Neural cell (in vitro differentiated cells): ENCODE data around the gene ACAD9. TPM values are rescaled to one million over a fixed set of nuclear protein-coding genes. Genes with fewer than 3 reads are reported as not detected.

Experiments
- H2AFZ ChIP-seq: fragments of 200-600, 300-800 bp; sonication (generic), shearing (Covaris generic); 2 replicates; pipeline ENCODE4 v1.6.0; 2014; ENCODE audit warnings: low read depth, mild to moderate bottlenecking, antibody characterized with exemption, low read length, moderate library complexity
- H3F3A ChIP-seq: fragments of 200-600 bp; shearing (Covaris generic); 2 replicates; pipeline ENCODE4 v1.6.1; 2016; ENCODE audit warnings: mild to moderate bottlenecking, moderate library complexity, mixed read lengths, antibody characterized with exemption, low read length; ENCODE audit not compliant: insufficient read depth, poor library complexity, severe bottlenecking
- H3K27ac ChIP-seq: fragments of 200-600, 300-800 bp; sonication (generic), shearing (Covaris generic); 2 replicates; pipeline ENCODE4 v1.5.1; 2014; ENCODE audit warnings: mild to moderate bottlenecking, low read length, moderate library complexity
- H3K27me3 ChIP-seq: fragments of 300-800, 200-600 bp; sonication (generic), shearing (Covaris generic); 2 replicates; pipeline ENCODE4 v1.6.0; 2014; ENCODE audit warnings: mild to moderate bottlenecking, low read depth, low read length, moderate library complexity; ENCODE audit not compliant: insufficient read depth
- H3K36me3 ChIP-seq: fragments of 300-800, 200-600 bp; sonication (generic), shearing (Covaris generic); 2 replicates; pipeline ENCODE4 v1.5.1; 2014; ENCODE audit warnings: mild to moderate bottlenecking, antibody characterized with exemption, low read length, moderate library complexity; ENCODE audit not compliant: insufficient read depth
- H3K4me2 ChIP-seq: fragments of 300-800, 200-600 bp; sonication (generic), shearing (Covaris generic); 2 replicates; pipeline ENCODE4 v1.6.0; 2014; ENCODE audit warnings: mild to moderate bottlenecking, low read length
- H3K4me3 ChIP-seq: fragments of 300-800, 200-600 bp; sonication (generic), shearing (Covaris generic); 2 replicates; pipeline ENCODE4 v1.5.1; 2014; ENCODE audit warnings: mild to moderate bottlenecking, low read length, moderate library complexity
- H3K79me2 ChIP-seq: fragments of 200-600 bp; shearing (Covaris generic); replicated peaks from 2 replicates; pipeline ENCODE4 v1.6.0; 2014; ENCODE audit warnings: mild to moderate bottlenecking, low read length, moderate library complexity; ENCODE audit not compliant: insufficient read depth
- H3K9ac ChIP-seq: fragments of 300-800, 200-600 bp; sonication (generic), shearing (Covaris generic); 2 replicates; pipeline ENCODE4 v1.6.1; 2016; ENCODE audit warnings: mild to moderate bottlenecking, low read length, mixed read lengths
- H3K9me2 ChIP-seq: fragments of 200-600 bp; shearing (Covaris generic); 2 replicates; pipeline ENCODE4 v1.6.1; 2016; ENCODE audit warnings: mild to moderate bottlenecking, low read length, mixed read lengths; ENCODE audit not compliant: insufficient read depth
- H3K9me3 ChIP-seq: fragments of 200-600, 300-800 bp; sonication (generic), shearing (Covaris generic); 2 replicates; pipeline ENCODE4 v1.6.1; 2016; ENCODE audit warnings: mild to moderate bottlenecking, mixed run types, low read length, moderate library complexity, mixed read lengths
- H4K20me1 ChIP-seq: fragments of 200-600 bp; shearing (Covaris generic); 2 replicates; pipeline ENCODE4 v1.6.1; 2016; ENCODE audit warnings: mild to moderate bottlenecking, mixed run types; ENCODE audit not compliant: insufficient read depth
- EP300 ChIP-seq: fragments of 450-650 bp; conservative IDR thresholded peaks from 2 replicates; pipeline ENCODE4 v1.6.1; 2014; ENCODE audit warnings: antibody characterized with exemption, mild to moderate bottlenecking, moderate library complexity; ENCODE audit not compliant: poor library complexity, severe bottlenecking
- EZH2 ChIP-seq: fragments of 200-600, 300-800 bp; shearing (Covaris generic), sonication (generic); IDR thresholded peaks from 2 replicates; pipeline ENCODE4 v1.6.1; 2014; ENCODE audit warnings: antibody characterized with exemption, low read length, borderline replicate concordance, mild to moderate bottlenecking; ENCODE audit not compliant: insufficient read depth, poor library complexity, severe bottlenecking
- MXI1 ChIP-seq: fragments of 450-650 bp; conservative IDR thresholded peaks from 2 replicates; pipeline ENCODE4 v1.6.1; 2014; ENCODE audit warnings: antibody characterized with exemption, mild to moderate bottlenecking; ENCODE audit not compliant: poor library complexity, severe bottlenecking
- POLR2AphosphoS5 ChIP-seq: IDR thresholded peaks from 2 replicates; pipeline ENCODE4 v1.6.1; 2012
- RAD21 ChIP-seq: fragments of 450-650 bp; conservative IDR thresholded peaks from 2 replicates; pipeline ENCODE4 v1.6.1; 2014; ENCODE audit warnings: antibody characterized with exemption, mild to moderate bottlenecking, moderate library complexity
- SMC3 ChIP-seq: fragments of 450-650 bp; conservative IDR thresholded peaks from 2 replicates; pipeline ENCODE4 v1.6.1; 2014; ENCODE audit warnings: antibody characterized with exemption, mild to moderate bottlenecking, moderate library complexity; ENCODE audit not compliant: poor library complexity
- TAF1 ChIP-seq: IDR thresholded peaks from 2 replicates; pipeline ENCODE4 v1.6.1; 2012; ENCODE audit warnings: low read depth
- polyA plus RNA-seq: library from polyadenylated mRNA; depleted of rRNA; stranded (reverse); fragments of >200 nt; gene quantifications from 2 replicates; pipeline ENCODE4 v1.2.3, GENCODE V29; 2014
- TF ChIP-seq, protein P1 (sequence below): fragments of 450-650 bp; IDR thresholded peaks from 2 replicates; pipeline ENCODE4 v1.5.1; 2014; ENCODE audit warnings: antibody characterized with exemption, mild to moderate bottlenecking, moderate library complexity; ENCODE audit not compliant: poor library complexity, severe bottlenecking
- TF ChIP-seq, protein P2 (sequence below): IDR thresholded peaks from 2 replicates; pipeline ENCODE4 v1.6.1; 2012; ENCODE audit warnings: borderline replicate concordance

Gene ACAD9
- polyA plus RNA-seq, 1 donor from 2014 or later, result 33.5 TPM

DNA sequence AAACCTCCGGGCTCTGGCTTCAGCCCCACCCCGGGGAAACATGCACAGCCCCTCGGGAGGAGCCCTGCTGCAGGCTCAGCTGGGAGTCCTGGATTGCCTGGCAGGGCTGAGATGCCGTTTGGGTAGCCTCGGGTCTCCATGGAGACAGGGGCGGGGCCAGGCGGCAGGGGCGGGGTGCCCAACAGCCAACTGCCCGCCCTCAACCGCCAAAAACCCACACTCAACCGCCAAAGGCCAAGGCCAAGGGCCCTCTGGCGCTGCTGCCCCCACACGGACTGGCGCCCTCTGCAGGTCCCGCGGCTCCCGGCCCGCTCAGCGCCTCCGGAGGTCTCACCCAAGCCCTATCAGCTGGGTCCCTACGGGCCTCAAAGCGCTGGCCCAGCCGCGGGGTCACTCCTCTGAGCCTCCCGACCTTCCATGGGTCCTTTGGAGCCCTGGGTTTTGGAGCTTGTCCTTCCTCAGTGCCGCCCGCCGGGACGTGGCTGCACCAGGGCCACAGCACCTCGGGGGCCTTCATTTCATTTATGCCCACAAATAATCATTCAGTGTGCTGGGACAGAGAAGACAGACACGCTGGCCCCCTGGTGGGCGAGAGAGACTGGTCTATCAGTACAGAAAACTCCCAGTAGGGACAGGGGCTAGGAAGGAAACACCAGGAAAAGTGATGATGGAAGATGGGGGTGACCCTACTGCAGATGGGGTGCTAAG lies 33.5 kb upstream of the ACAD9 start:
- H3K9me2 ChIP-seq, result no peaks in the 10 kb centered on the region
- H3K27me3 ChIP-seq, result no peaks in the 10 kb centered on the region
- peak overlapping the region; percentile 46 for H3K4me3 ChIP-seq
- no peak overlapping the region for H2AFZ ChIP-seq
- no peak overlapping the region for H3K27ac ChIP-seq
- H3K4me2 ChIP-seq, result no peak overlapping the region
- H3F3A ChIP-seq, result no peaks in the 10 kb centered on the region
- no peaks in the 10 kb centered on the region for H3K9me3 ChIP-seq
- H3K79me2 ChIP-seq, result no peaks in the 10 kb centered on the region
- H3K36me3 ChIP-seq, result no peaks in the 10 kb centered on the region
- no peak overlapping the region for H3K9ac ChIP-seq
- no peaks in the 10 kb centered on the region for H4K20me1 ChIP-seq
- TF ChIP-seq TAF1, result no peak
- TF ChIP-seq MXI1, result no peak
- TF ChIP-seq RAD21, result no peak
- no peak for TF ChIP-seq EZH2
- TF ChIP-seq, protein P1, sequence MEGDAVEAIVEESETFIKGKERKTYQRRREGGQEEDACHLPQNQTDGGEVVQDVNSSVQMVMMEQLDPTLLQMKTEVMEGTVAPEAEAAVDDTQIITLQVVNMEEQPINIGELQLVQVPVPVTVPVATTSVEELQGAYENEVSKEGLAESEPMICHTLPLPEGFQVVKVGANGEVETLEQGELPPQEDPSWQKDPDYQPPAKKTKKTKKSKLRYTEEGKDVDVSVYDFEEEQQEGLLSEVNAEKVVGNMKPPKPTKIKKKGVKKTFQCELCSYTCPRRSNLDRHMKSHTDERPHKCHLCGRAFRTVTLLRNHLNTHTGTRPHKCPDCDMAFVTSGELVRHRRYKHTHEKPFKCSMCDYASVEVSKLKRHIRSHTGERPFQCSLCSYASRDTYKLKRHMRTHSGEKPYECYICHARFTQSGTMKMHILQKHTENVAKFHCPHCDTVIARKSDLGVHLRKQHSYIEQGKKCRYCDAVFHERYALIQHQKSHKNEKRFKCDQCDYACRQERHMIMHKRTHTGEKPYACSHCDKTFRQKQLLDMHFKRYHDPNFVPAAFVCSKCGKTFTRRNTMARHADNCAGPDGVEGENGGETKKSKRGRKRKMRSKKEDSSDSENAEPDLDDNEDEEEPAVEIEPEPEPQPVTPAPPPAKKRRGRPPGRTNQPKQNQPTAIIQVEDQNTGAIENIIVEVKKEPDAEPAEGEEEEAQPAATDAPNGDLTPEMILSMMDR, result no peak
- no peak for TF ChIP-seq POLR2AphosphoS5
- no peak for TF ChIP-seq EP300
- TF ChIP-seq SMC3, result no peak
- TF ChIP-seq, protein P2, sequence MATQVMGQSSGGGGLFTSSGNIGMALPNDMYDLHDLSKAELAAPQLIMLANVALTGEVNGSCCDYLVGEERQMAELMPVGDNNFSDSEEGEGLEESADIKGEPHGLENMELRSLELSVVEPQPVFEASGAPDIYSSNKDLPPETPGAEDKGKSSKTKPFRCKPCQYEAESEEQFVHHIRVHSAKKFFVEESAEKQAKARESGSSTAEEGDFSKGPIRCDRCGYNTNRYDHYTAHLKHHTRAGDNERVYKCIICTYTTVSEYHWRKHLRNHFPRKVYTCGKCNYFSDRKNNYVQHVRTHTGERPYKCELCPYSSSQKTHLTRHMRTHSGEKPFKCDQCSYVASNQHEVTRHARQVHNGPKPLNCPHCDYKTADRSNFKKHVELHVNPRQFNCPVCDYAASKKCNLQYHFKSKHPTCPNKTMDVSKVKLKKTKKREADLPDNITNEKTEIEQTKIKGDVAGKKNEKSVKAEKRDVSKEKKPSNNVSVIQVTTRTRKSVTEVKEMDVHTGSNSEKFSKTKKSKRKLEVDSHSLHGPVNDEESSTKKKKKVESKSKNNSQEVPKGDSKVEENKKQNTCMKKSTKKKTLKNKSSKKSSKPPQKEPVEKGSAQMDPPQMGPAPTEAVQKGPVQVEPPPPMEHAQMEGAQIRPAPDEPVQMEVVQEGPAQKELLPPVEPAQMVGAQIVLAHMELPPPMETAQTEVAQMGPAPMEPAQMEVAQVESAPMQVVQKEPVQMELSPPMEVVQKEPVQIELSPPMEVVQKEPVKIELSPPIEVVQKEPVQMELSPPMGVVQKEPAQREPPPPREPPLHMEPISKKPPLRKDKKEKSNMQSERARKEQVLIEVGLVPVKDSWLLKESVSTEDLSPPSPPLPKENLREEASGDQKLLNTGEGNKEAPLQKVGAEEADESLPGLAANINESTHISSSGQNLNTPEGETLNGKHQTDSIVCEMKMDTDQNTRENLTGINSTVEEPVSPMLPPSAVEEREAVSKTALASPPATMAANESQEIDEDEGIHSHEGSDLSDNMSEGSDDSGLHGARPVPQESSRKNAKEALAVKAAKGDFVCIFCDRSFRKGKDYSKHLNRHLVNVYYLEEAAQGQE, result no peak

DNA sequence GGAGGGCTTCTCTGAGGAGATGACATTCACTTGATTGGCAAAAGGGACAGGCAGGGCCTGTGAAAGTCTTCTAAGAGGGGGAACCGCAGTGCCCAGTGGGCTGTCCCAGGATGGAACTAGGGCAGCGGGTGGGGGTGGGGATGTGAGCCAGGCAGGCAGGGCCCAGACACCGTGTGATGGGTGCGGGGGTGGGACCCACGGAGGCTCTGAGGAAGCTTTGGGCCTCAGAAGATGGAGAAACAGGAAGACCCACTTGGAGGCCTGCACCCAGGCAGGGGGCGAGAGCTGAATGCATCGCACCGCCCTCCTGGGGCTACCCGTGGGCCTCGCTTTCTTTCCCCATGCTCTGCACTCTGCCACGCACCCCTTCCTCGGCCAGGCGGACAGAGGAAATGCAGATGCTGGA lies 32.9 kb upstream of the ACAD9 start:
- Histone ChIP-seq H3K27me3 (no peaks in the 10 kb centered on the region), H3K4me2 (no peak overlapping the region), H2AFZ (no peak overlapping the region), H3K9me2 (no peaks in the 10 kb centered on the region), H4K20me1 (no peaks in the 10 kb centered on the region), H3K9me3 (no peaks in the 10 kb centered on the region), H3K79me2 (no peaks in the 10 kb centered on the region), H3K27ac (no peak overlapping the region), H3K4me3 (no peak overlapping the region), H3K9ac (no peak overlapping the region), H3F3A (no peaks in the 10 kb centered on the region), H3K36me3 (no peaks in the 10 kb centered on the region)
- TF ChIP-seq EZH2, result no peak
- TF ChIP-seq SMC3, result no peak
- TF ChIP-seq MXI1, result no peak
- no peak for TF ChIP-seq TAF1
- TF ChIP-seq RAD21, result no peak
- TF ChIP-seq, protein P1, result no peak
- TF ChIP-seq, protein P2, result no peak
- TF ChIP-seq EP300, result no peak
- TF ChIP-seq POLR2AphosphoS5, result no peak
